Superior temporal gyrus (tissue), 1 donor: ENCODE measurements around the gene CROCC2.

Experiments
- DNase-seq: peaks from one replicate; pipeline ENCODE4 v3.0.0-alpha.2; 2016; ENCODE audit errors: extremely low spot score

CROCC2 gene

GRCh38 chr2:240875228-240876034 lies 30.7 kb upstream of the CROCC2 start:
- no peak for DNase-seq

- no peak for DNase-seq
These were observed 30.1 kb upstream of the CROCC2 start for GRCh38 chr2:240876035-240876474.

GRCh38 chr2:240876475-240877251 lies 29.5 kb upstream of the CROCC2 start:
- DNase-seq, result no peak

GRCh38 chr2:240877460-240878340 lies 28.4 kb upstream of the CROCC2 start:
- DNase-seq, result no peak

GRCh38 chr2:240878341-240878936 lies 27.7 kb upstream of the CROCC2 start:
- DNase-seq, result no peak

GRCh38 chr2:240879105-240879504 lies 27.0 kb upstream of the CROCC2 start:
- no peak for DNase-seq

GRCh38 chr2:240881913-240882312 lies 24.2 kb upstream of the CROCC2 start:
- DNase-seq, result no peak

GRCh38 chr2:240884221-240884620 lies 21.9 kb upstream of the CROCC2 start:
- no peak for DNase-seq

- DNase-seq, result no peak
These were observed 21.4 kb upstream of the CROCC2 start for GRCh38 chr2:240884745-240885144.

GRCh38 chr2:240885566-240885965 lies 20.6 kb upstream of the CROCC2 start:
- no peak for DNase-seq

- DNase-seq, result no peak
These were observed 20.0 kb upstream of the CROCC2 start for GRCh38 chr2:240886023-240886565.

- DNase-seq, result no peak
These were observed 19.2 kb upstream of the CROCC2 start for GRCh38 chr2:240886678-240887609.

- no peak for DNase-seq
These were observed 18.5 kb upstream of the CROCC2 start for GRCh38 chr2:240887631-240888030.

GRCh38 chr2:240888130-240888889 lies 17.8 kb upstream of the CROCC2 start:
- no peak for DNase-seq

GRCh38 chr2:240888890-240889573 lies 17.1 kb upstream of the CROCC2 start:
- DNase-seq, result no peak

- no peak for DNase-seq
These were observed 16.3 kb upstream of the CROCC2 start for GRCh38 chr2:240889601-240890560.

GRCh38 chr2:240890691-240891090 lies 15.4 kb upstream of the CROCC2 start:
- DNase-seq, result no peak
